Mesendoderm (in vitro differentiated cells): ENCODE measurements around the gene MED29.
A peak's percentile ranks its signal among the peaks of the same experiment; 100 is the strongest.

Experiments
- DNase-seq: peaks from one replicate; pipeline ENCODE4 v3.0.0; 2013
- H2AK5ac ChIP-seq: 2 replicates; pipeline ENCODE4 v1.6.1; 2013; ENCODE audit warnings: low read length, inconsistent platforms
- H2BK120ac ChIP-seq: 2 replicates; pipeline ENCODE4 v1.6.1; 2013; ENCODE audit warnings: low read depth, mild to moderate bottlenecking, low read length, moderate library complexity, mixed read lengths
- H2BK15ac ChIP-seq: replicated peaks from 2 replicates; pipeline ENCODE4 v1.6.1; 2013; ENCODE audit warnings: low read depth, mild to moderate bottlenecking, moderate library complexity
- H2BK5ac ChIP-seq: 2 replicates; pipeline ENCODE4 v1.6.1; 2013; ENCODE audit warnings: low read length, inconsistent platforms
- H3K18ac ChIP-seq: 2 replicates; pipeline ENCODE4 v1.6.1; 2013; ENCODE audit warnings: mild to moderate bottlenecking, low read length, mixed read lengths
- H3K23ac ChIP-seq: one replicate; pipeline ENCODE4 v1.6.1; 2013; ENCODE audit warnings: low read length
- H3K27ac ChIP-seq: 2 replicates; pipeline ENCODE4 v1.5.1; 2013; ENCODE audit warnings: low read depth, mild to moderate bottlenecking, inconsistent platforms, low read length, moderate library complexity
- H3K27me3 ChIP-seq: 2 replicates; pipeline ENCODE4 v1.6.1; 2013; ENCODE audit warnings: low read length, control low read depth, mild to moderate bottlenecking, inconsistent platforms; ENCODE audit not compliant: insufficient read depth, poor library complexity
- H3K36me3 ChIP-seq: 2 replicates; pipeline ENCODE4 v1.6.1; 2013; ENCODE audit warnings: low read length, inconsistent platforms; ENCODE audit not compliant: control insufficient read depth, insufficient read depth
- H3K4ac ChIP-seq: one replicate; pipeline ENCODE4 v1.6.1; 2013; ENCODE audit warnings: low read depth, mild to moderate bottlenecking, low read length, moderate library complexity
- H3K4me1 ChIP-seq: 2 replicates; pipeline ENCODE4 v1.6.1; 2013; ENCODE audit warnings: low read depth, low read length, inconsistent platforms; ENCODE audit not compliant: control insufficient read depth
- H3K4me2 ChIP-seq: 2 replicates; pipeline ENCODE4 v1.6.1; 2013; ENCODE audit warnings: low read length
- H3K4me3 ChIP-seq: 2 replicates; pipeline ENCODE4 v1.5.1; 2013; ENCODE audit warnings: mild to moderate bottlenecking, low read length
- H3K56ac ChIP-seq: one replicate; pipeline ENCODE4 v1.6.1; 2013; ENCODE audit warnings: low read length
- H3K79me1 ChIP-seq: 2 replicates; pipeline ENCODE4 v1.6.1; 2013; ENCODE audit warnings: low read length, inconsistent platforms
- H3K79me2 ChIP-seq: 2 replicates; pipeline ENCODE4 v1.6.1; 2013; ENCODE audit warnings: mild to moderate bottlenecking, low read length; ENCODE audit not compliant: control insufficient read depth, insufficient read depth
- H3K9ac ChIP-seq: 2 replicates; pipeline ENCODE4 v1.6.1; 2013; ENCODE audit warnings: low read length, inconsistent platforms
- H4K5ac ChIP-seq: one replicate; pipeline ENCODE4 v1.6.1; 2013; ENCODE audit warnings: low read length
- H4K8ac ChIP-seq: one replicate; pipeline ENCODE4 v1.6.1; 2013; ENCODE audit warnings: low read depth, mild to moderate bottlenecking, control low read depth, low read length, moderate library complexity
- WGBS: extraction: QIAGEN DNeasy Blood & Tissue Kit; methylation state at CpG from one replicate; pipeline ENCODE4 v1.1.7; 2013; ENCODE audit warnings: low lambda C conversion rate, missing lambda C conversion rate; ENCODE audit not compliant: insufficient coverage; ENCODE audit errors: extremely low coverage; 5-methylcytosine and 5-hydroxymethylcytosine counted together

Gene MED29

DNA sequence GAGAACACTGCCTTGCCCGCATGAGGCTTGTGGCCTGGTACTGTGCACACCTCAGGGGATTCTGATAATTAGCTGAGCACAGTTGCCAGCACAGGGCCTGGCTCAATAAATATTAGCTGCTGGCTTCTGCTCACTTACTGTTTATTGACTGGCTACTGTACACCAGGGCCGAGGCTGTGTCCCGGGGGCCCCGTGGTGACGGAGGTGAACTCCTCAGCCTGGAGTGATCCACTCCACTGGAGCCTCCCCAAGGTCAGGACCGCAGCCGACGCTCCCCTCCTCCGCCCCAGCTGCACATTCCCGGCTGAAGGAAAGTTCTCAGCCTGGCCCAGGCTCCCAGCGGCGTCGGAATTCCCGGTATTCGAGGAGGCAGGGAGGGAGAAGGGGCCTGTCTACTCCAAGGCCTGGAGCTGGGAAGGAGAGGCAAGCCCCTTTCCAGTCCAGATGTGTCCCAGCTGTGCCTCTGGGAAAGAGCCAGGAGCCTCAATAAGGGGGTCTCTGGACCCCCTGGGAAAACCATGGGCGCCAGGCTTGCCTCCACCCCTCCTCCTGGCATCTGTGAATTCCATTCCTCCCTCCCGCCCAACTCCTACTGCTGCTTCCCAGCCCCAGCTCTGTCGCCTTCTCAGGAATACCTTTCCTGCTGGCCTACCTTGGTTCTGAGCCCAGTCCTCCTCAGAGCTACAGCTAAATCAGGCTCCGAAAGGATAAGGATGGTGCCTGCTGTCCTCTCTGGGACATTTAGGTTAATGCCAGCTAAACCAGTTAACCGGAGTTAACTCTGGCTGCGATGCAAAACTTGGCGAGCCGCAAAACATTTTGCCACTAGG is 37.3 kb downstream of the MED29 start:
- Histone ChIP-seq H2BK120ac (no peak overlapping the region), H2BK5ac (peak overlapping the region; percentile 65), H3K27me3 (no peaks in the 10 kb centered on the region), H3K4me1 (peaks cover 8% of the 10 kb centered on the region), H3K18ac (peak overlapping the region; percentile 88), H3K36me3 (peaks cover 30% of the 10 kb centered on the region), H3K4me3 (no peak overlapping the region), H4K8ac (no peak overlapping the region), H3K4me2 (no peak overlapping the region), H3K9ac (peak overlapping the region; percentile 62), H3K4ac (peak overlapping the region; percentile 41), H2BK15ac (no peak overlapping the region), H3K79me1 (peaks cover 10% of the 10 kb centered on the region), H3K23ac (peak overlapping the region; percentile 81), H3K56ac (peak overlapping the region; percentile 68), H3K79me2 (peaks cover 3% of the 10 kb centered on the region), H2AK5ac (no peak overlapping the region), H3K27ac (peak overlapping the region; percentile 89), H4K5ac (no peak overlapping the region)
- WGBS: no CpG with 5 or more reads among the region's 23 CpGs
- DNase-seq: peak; percentile 97

DNA sequence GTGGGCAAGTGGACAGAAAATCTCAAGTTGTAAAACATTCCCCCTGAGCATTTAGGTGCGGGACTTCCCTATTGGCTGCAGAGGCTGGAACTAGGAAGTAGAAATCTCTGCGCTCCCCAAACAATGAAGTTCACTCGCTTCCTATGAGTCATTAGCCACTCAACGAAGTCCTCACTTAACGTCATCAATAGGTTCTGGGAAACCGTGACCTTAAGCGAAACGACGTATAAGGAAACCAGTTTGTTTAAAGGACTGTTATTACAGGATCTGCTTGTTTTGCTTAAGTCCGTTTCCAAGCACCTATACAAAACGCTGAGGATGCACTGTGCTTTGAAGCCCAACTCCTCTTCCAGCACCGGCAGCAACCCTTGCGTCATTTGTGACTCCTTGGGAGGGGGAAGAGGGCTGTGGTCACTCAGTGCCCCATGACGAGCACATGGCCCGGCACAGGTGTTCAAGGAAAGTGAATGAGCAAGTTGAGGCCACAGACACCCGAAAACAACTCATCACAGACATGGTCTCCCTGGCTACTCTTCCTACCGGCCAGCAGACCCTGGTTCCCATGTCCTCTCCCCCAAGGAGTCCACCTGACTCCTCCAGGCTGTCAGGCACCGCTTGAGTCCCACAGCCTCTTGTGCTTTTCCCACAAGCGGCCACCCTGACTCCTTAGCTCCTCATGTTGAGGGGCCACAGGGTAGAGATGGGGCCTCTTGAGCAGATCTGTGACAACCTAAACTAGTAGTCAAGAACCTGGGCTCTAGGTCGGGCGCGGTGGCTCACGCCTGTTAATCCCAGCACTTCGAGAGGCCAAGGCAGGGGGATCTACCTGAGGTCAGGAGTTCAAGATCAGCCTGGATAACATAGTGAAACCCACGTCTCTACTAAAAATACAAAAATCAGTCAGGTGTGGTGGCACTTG is 39.8 kb downstream of the MED29 start:
- no peak overlapping the region for H3K18ac ChIP-seq
- peaks cover 25% of the 10 kb centered on the region for H3K79me2 ChIP-seq
- no peak overlapping the region for H3K4me3 ChIP-seq
- no peaks in the 10 kb centered on the region for H3K27me3 ChIP-seq
- no peak overlapping the region for H2BK15ac ChIP-seq
- H3K4me2 ChIP-seq: no peak overlapping the region
- H2BK120ac ChIP-seq: no peak overlapping the region
- no peak overlapping the region for H3K56ac ChIP-seq
- H3K23ac ChIP-seq: no peak overlapping the region
- no CpG with 5 or more reads among the region's 25 CpGs for WGBS
- peaks cover 21% of the 10 kb centered on the region for H3K36me3 ChIP-seq
- no peak overlapping the region for H2AK5ac ChIP-seq
- H3K27ac ChIP-seq: no peak overlapping the region
- no peak overlapping the region for H2BK5ac ChIP-seq
- H3K4me1 ChIP-seq: peaks cover 14% of the 10 kb centered on the region
- no peak overlapping the region for H4K5ac ChIP-seq
- H3K4ac ChIP-seq: no peak overlapping the region
- H3K9ac ChIP-seq: no peak overlapping the region
- no peak overlapping the region for H4K8ac ChIP-seq
- peak; percentile 81 for DNase-seq
- peaks cover 16% of the 10 kb centered on the region for H3K79me1 ChIP-seq

DNA sequence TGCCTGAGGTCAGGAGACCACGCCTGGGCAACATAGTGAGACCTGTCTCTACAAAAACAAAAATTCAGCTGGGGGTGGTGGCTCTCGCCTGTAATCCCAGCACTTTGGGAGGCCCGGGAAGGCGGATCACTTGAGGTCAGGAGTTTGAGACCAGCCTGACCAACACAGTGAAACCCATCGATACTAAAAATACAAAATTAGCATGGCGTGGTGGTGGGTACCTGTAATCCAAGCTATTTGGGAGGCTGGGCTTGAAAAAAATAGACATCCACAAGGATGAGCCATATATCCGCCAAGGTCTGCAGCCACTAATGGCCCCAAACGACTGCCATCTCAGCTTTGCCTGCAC is 41.5 kb downstream of the MED29 start:
- no peak for DNase-seq
- Histone ChIP-seq H3K36me3 (peaks cover 21% of the 10 kb centered on the region), H3K4me2 (no peak overlapping the region), H3K23ac (no peak overlapping the region), H3K27ac (no peak overlapping the region), H3K4me3 (no peak overlapping the region), H3K56ac (no peak overlapping the region), H4K8ac (no peak overlapping the region), H3K27me3 (no peaks in the 10 kb centered on the region), H2BK5ac (no peak overlapping the region), H3K18ac (no peak overlapping the region), H3K79me1 (peaks cover 16% of the 10 kb centered on the region), H3K79me2 (peaks cover 25% of the 10 kb centered on the region), H3K9ac (no peak overlapping the region), H4K5ac (no peak overlapping the region), H2BK15ac (no peak overlapping the region), H2AK5ac (no peak overlapping the region), H3K4ac (no peak overlapping the region), H2BK120ac (no peak overlapping the region), H3K4me1 (peaks cover 17% of the 10 kb centered on the region)
- WGBS: no CpG with 5 or more reads among the region's 8 CpGs

DNA sequence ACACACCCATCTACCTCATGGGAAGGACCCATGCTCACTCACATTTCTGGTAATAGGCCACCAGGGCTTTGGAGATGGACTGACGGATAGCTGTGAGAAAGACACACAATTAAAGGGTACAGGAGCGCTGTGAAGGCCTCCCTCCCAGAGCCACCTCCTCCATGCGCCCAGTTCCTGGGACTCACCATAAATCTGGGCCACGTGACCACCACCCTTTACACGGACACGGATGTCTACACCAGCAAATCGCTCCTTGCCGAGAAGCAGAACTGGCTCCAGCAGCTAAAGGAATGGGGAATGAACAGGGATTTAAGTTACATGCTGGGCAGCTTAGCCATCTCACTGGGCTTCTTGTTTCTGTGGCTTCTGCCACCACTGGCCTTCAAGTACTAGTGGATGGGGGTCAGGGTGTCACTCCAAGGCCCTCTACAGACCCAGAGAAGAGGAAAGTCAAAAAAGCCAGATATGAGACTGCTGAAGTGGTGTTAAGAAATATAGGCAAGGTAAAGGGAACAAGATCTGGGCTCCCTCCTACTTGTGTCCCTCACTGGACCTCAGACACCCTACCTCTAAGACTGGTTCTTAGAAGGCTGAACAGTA is 42.4 kb downstream of the MED29 start:
- H3K79me1 ChIP-seq: peaks cover 16% of the 10 kb centered on the region
- H3K9ac ChIP-seq: peak overlapping the region; percentile 99
- no peak overlapping the region for H2BK5ac ChIP-seq
- no peak for DNase-seq
- no peak overlapping the region for H2BK15ac ChIP-seq
- peaks cover 21% of the 10 kb centered on the region for H3K36me3 ChIP-seq
- no peak overlapping the region for H2BK120ac ChIP-seq
- WGBS: no CpG with 5 or more reads among the region's 8 CpGs
- peak overlapping the region; percentile 40 for H3K56ac ChIP-seq
- H3K4me3 ChIP-seq: no peak overlapping the region
- no peak overlapping the region for H4K5ac ChIP-seq
- H3K4me2 ChIP-seq: peak overlapping the region; percentile 54
- H3K18ac ChIP-seq: no peak overlapping the region
- H3K23ac ChIP-seq: no peak overlapping the region
- no peaks in the 10 kb centered on the region for H3K27me3 ChIP-seq
- peaks cover 25% of the 10 kb centered on the region for H3K79me2 ChIP-seq
- no peak overlapping the region for H2AK5ac ChIP-seq
- H3K27ac ChIP-seq: no peak overlapping the region
- H4K8ac ChIP-seq: no peak overlapping the region
- H3K4ac ChIP-seq: no peak overlapping the region
- peaks cover 14% of the 10 kb centered on the region for H3K4me1 ChIP-seq

DNA sequence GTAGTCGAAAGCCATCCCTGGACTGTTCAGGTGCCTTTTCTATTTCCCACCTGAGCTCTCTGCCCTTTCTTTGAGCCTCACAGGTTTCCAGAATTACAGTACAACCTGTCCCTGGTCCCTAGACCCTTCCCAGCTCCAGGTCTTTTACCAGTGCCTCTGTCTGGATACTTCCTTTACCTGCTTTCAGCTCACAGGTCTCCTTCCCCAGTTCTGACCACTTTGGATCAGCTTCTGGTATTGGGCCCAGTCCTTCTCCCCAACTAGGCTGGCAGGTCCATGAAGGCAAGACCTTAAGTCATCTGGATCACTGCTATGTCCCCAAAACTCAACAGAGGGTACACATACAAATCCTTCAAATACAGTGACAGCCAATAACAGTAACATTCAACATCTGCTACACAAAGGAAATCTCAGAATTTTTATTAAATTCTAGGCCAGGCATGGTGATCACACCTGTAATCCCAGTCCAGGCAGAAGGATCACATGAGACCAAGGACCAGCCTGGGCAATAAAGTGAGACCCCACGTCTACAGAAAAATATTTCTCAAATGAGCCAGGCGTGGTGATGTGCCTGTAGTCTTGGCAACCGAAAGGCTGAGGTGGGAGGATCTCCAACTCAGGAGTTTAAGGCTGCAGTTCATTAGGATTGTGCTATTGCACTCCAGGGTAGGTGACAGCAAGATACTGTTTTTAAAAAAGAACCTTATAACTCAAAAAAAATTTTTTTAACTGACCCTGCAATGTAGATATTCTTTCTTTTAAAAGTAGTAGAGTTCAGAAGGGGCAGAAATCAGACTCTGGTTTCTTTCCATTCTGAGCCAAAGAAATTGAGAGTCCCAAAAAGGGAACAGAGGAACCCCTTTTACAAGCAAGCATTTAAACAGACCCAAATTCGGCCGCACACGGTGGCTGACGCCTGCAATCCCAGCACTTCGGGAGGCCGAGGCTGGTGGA is 43.2 kb downstream of the MED29 start:
- no peak overlapping the region for H3K23ac ChIP-seq
- no peak overlapping the region for H3K4ac ChIP-seq
- peaks cover 21% of the 10 kb centered on the region for H3K36me3 ChIP-seq
- H2BK120ac ChIP-seq: no peak overlapping the region
- peak overlapping the region; percentile 78 for H3K4me2 ChIP-seq
- no peak overlapping the region for H2BK15ac ChIP-seq
- H2BK5ac ChIP-seq: no peak overlapping the region
- H4K8ac ChIP-seq: no peak overlapping the region
- H3K79me1 ChIP-seq: peaks cover 16% of the 10 kb centered on the region
- DNase-seq: no peak
- H3K79me2 ChIP-seq: peaks cover 25% of the 10 kb centered on the region
- no peaks in the 10 kb centered on the region for H3K27me3 ChIP-seq
- no CpG with 5 or more reads among the region's 10 CpGs for WGBS
- H2AK5ac ChIP-seq: no peak overlapping the region
- H3K4me3 ChIP-seq: peak overlapping the region; percentile 97
- no peak overlapping the region for H3K27ac ChIP-seq
- H3K56ac ChIP-seq: peak overlapping the region; percentile 100
- no peak overlapping the region for H3K18ac ChIP-seq
- H3K4me1 ChIP-seq: peaks cover 11% of the 10 kb centered on the region
- H3K9ac ChIP-seq: peak overlapping the region; percentile 99
- H4K5ac ChIP-seq: no peak overlapping the region
